GM21381 (cell line): ENCODE data around the gene PDE6H.

Source experiments
- ATAC-seq: cut with Tn5 transposase; IDR thresholded peaks from one replicate; pipeline ENCODE4 v1.9.1; 2021; ENCODE audit warnings: mild to moderate bottlenecking, moderate library complexity; ENCODE audit not compliant: unreplicated experiment

PDE6H gene

GRCh38 chr12:14972816-14973215 is at the start of gene PDE6H:
PDE6H (plus strand) TSS chr12:14973042; CDS start chr12:14978013, 4,971 bp downstream.
- ATAC-seq = no peak

- ATAC-seq = no peak
These were observed 48.9 kb upstream of the PDE6H start for GRCh38 chr12:14923944-14924343.

- ATAC-seq = no peak
These were observed 48.3 kb upstream of the PDE6H start for GRCh38 chr12:14924541-14924940.

GRCh38 chr12:14927267-14927666 is 45.6 kb upstream of the PDE6H start:
- no peak for ATAC-seq

GRCh38 chr12:14928931-14929330 is 43.9 kb upstream of the PDE6H start:
- no peak for ATAC-seq

GRCh38 chr12:14930299-14930698 is 42.5 kb upstream of the PDE6H start:
- no peak for ATAC-seq

- ATAC-seq = no peak
These were observed 41.5 kb upstream of the PDE6H start for GRCh38 chr12:14931359-14931758.

GRCh38 chr12:14931791-14932560 is 40.9 kb upstream of the PDE6H start:
- no peak for ATAC-seq

- no peak for ATAC-seq
These were observed 38.3 kb upstream of the PDE6H start for GRCh38 chr12:14934511-14934910.

- no peak for ATAC-seq
These were observed 37.8 kb upstream of the PDE6H start for GRCh38 chr12:14935031-14935430.

- ATAC-seq = no peak
These were observed 36.5 kb upstream of the PDE6H start for GRCh38 chr12:14936224-14936861.

- no peak for ATAC-seq
These were observed 35.8 kb upstream of the PDE6H start for GRCh38 chr12:14937014-14937413.

- peak; percentile 46 for ATAC-seq
These were observed 35.2 kb upstream of the PDE6H start for GRCh38 chr12:14937689-14938088.

- ATAC-seq = peak; percentile 9
These were observed 34.5 kb upstream of the PDE6H start, which contains the start of gene ERP27 for GRCh38 chr12:14938301-14938700. ERP27 (minus strand) TSS chr12:14938537; CDS start chr12:14938508, 29 bp downstream.

- no peak for ATAC-seq
These were observed 31.5 kb upstream of the PDE6H start for GRCh38 chr12:14941369-14941768.

GRCh38 chr12:14942196-14942931 is 30.5 kb upstream of the PDE6H start:
- no peak for ATAC-seq

GRCh38 chr12:14946162-14946561 is 26.7 kb upstream of the PDE6H start:
- ATAC-seq = no peak

- no peak for ATAC-seq
These were observed 26.0 kb upstream of the PDE6H start for GRCh38 chr12:14946861-14947260.

- peak; percentile 90 for ATAC-seq
These were observed 24.2 kb upstream of the PDE6H start for GRCh38 chr12:14948672-14949071.

- no peak for ATAC-seq
These were observed 23.2 kb upstream of the PDE6H start for GRCh38 chr12:14949631-14950030.

GRCh38 chr12:14950421-14950820 is 22.4 kb upstream of the PDE6H start:
- ATAC-seq = no peak
